ENCODE data around the gene RTP2.

GRCh38 chr3:187743195-187744141 lies 41.1 kb upstream of the RTP2 start:
- TF ChIP-seq CTCF (IDR thresholded peaks at IDR 0.05) (no peak), POLR2A (IDR thresholded peaks at IDR 0.05) (peak; percentile 36), POLR2AphosphoS5 (IDR thresholded peaks at IDR 0.05) (no peak)

Measured in prostate gland (tissue), 2 donors.